Measurements from ENCODE around the gene KANK4.
A peak's percentile ranks its signal among the peaks of the same experiment; 100 is the strongest.

The KANK4 gene

DNA sequence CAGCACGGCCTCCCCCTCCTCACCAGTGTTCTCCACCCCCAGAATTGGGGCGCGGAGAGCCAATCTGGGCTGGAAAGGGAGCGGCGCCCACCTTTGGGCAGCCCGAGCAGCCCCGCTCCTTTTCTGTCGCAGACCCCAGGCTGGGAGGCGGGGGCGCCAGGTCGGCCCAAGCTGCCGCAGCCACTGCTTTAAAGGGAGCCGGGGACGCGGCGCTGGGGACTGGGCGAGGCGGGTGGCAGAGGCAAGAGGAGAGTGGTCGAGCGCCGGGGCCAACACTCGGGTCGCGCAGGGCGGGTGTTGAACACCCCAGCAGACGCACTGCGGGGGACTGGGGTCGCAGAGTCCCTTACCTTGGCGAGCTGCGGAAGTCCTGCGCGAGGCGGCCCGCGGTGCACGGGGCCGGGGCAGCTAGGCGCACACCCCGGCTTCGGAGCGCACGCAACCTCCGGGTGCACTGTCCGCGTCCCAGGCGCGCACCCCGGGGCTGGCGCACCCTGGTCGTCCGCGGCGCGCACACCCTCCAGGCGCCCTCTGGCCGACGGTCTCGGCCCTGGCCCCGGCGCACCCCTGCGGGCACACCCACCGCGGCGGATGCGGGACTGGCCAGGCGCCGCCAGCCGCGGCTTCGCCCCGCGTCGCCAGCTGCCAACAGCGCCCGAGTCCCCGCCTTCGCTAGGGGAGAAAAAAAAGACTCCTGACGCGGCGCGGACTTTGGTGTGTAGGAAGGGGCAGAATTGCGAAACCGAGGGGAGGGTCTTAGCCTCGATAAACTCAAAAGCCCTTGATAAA is at the start of gene KANK4:
Gene KANK4, minus strand, starts transcription at position 679 of the 789 bp plus-strand sequence. CDS start 37,870 bp downstream, outside the sequence.
- no peak for DNase-seq (ENCODE audit: low spot score)

- DNase-seq (ENCODE audit: low spot score), result no peak
These were observed 49.8 kb upstream of the KANK4 start for GRCh38 chr1:62368989-62369388.

DNA sequence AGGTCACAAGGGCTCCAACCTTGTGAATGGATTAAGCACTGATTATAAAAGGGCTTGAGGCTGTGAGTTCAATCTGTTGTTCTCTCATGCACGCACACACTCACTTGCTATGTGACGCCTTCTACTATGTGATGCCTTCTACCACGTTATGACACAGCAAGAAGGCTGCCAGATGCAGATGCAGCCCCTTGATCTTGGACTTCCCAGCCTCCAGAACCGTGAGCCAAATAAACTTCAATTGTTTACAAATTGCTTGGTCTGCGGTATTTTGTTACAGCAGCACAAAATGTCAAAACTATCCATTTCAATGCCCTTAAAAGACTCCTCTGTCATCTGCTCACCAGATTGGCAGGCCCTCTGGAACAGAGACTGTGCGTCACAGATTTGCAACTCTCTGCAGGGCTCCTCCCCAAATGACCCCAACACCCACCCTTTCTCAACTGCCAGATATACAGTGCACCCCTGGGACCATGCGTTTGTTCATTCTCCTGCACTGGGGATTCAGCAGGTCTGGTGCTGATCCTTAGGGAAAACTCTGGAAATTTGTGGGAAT is 47.8 kb upstream of the KANK4 start:
- DNase-seq (ENCODE audit: low spot score), result no peak

- DNase-seq (ENCODE audit: low spot score), result no peak
These were observed 45.5 kb upstream of the KANK4 start for GRCh38 chr1:62364721-62365120.

- DNase-seq (ENCODE audit: low spot score), result no peak
These were observed 43.7 kb upstream of the KANK4 start for GRCh38 chr1:62362926-62363325.

GRCh38 chr1:62362061-62362917 is 43.1 kb upstream of the KANK4 start:
- no peak for DNase-seq (ENCODE audit: low spot score)

DNA sequence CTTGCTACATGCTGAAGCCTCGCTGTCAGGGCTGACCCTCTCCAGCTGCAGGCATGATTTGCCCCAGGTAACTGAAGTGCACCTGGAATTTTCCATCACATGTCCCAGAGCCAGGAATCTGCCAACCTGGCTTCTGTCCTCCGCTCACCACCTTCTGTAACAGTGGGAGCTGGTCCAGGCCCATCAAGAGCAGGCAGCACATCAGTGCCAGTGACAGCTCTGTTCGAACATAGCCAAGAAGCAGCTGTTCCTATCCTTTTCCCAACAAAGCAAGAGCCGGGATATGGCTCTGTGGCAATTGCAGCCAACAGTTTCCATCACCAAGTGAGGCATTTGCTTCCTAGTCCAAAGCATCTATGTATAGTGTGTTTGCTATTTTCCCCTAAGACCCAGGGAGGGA is 42.2 kb upstream of the KANK4 start:
- no peak for DNase-seq (ENCODE audit: low spot score)

DNA sequence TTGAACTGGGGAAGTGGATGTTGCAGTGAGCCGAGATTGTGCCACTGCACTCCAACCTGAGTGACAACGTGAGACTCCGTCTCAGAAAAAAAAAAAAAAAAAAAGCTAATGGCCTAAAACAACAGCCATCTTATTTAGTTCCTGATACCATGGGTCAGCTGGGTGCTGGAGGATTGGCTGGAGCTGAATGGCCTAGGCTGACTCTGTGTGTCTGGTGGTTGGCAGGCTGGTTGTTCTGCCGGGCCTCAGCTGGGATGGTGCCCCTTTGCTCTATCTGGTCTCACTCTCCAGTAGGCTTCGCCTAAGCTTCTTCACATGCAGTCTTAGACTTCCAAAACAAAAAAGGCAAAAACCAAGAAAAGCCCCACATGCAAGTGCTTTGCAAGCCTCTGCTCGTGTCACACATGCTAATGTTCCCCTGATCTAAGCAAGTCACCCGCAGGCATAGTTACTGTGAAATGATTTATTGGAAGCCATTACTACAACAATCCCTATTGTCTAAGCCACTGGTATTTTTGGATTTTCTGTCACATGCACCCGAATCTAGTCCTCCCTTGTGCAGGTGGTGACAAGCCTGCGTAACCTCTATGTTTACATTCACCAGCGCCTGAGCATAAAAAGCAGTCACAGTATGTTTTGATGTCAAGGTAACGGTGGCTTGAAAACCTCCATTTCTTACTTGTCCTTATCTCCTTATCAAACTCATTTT is 39.6 kb upstream of the KANK4 start:
- DNase-seq (ENCODE audit: low spot score), result no peak

GRCh38 chr1:62357916-62358315 is 38.7 kb upstream of the KANK4 start:
- DNase-seq (ENCODE audit: low spot score), result no peak

DNA sequence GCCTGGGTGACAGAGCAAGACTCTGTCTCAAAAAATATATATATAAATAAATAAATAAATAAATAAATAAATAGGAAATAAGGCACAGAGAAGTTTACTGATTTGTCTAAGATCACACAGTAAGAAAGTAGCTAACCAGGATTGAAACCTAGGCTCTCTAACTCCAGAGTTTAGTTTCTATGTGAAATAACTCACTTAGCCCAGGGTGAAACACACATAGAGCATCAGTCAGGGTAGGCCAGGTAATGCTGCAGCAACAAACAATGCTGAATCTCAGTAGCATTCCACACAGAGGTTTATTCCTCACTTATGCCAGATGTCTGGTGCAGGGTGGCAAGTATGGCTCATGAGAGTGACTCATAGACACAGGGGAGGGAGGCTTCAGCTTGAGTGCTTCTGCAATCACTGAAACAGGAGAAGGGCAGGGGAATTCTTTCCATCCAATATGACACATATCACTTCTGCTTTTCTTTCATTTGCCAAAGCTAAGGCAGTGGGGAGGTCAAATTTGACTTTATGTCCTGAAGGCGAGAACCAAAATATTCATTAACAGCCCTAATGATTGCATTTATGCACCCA is 37.1 kb upstream of the KANK4 start:
- peak; percentile 94 for DNase-seq (ENCODE audit: low spot score)

GRCh38 chr1:62355095-62355494 is 35.9 kb upstream of the KANK4 start:
- no peak for DNase-seq (ENCODE audit: low spot score)

DNA sequence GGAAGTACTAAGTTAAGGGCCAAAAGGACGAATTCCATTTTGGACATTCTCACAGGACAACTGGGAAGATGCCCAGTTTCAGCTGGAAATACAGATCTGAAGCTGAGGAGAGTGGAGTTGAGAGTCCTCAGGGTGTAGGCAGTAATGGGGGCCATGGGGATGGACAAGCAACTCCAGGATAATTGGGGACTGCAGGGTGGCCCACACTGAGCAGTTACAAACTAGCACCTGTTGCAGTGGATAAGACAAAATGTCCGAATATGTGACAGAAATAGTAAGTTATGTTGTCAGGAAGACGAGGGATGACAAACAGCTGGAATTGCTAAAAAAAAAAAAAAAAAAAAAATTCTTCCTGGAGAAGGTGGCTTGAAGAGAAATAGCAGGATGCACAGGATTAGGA is 34.6 kb upstream of the KANK4 start:
- DNase-seq (ENCODE audit: low spot score), result no peak

DNA sequence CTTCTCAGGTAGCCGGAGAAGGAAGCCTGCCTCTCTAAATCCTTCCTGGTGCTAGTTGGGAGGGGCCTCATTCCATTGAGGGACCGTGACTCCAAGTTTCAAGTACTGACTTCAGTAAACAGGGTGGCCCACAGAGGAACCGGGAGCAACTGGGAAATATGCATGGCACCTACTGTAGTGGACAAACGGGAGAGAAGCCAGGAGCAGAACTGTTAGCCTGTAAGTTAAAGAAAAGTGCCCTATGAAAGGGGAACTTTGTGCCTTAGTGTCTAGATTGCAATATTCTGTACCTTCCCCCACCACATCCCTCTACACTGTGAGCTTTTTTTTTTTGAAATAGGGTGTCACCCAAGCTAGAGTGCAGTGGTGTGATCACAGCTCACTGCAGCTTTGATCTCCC is 33.2 kb upstream of the KANK4 start:
- DNase-seq (ENCODE audit: low spot score), result no peak

DNA sequence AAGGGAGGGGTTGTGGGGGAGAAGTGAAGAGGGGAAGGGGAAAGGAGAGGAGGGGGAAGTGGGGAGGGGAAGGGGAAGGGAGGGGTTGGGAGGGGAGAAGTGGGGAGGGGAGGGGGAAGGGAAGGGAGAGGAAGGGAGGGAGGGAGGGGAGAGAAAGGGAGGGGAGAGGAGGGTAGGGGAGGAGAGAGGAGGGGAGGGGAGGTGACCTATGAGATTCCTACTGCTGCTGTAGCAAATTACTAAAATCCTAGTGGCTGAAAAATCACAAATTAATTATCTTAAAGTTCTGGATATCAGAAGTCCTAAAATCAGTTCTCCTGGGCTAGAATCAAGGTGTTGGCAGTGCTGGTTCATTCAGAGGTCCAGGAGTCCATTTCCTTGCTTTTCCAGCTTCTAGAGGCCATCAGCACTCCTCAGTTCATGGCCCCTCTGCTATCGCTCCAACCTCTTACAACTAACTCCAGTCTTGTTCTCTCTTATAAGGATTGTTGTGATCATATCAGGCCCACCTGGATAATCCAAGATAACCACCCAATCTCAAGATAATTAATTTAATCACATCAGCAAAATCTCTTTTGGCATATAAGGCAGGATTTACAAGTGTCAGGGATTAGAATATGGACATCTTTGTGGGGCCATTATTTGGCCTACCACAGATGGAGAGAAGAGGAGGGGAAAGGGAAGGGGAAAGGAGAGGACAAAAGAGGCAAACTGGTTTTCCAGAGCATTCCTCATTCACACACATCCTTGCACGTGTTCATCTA is 30.4 kb upstream of the KANK4 start:
- DNase-seq (ENCODE audit: low spot score), result no peak

DNA sequence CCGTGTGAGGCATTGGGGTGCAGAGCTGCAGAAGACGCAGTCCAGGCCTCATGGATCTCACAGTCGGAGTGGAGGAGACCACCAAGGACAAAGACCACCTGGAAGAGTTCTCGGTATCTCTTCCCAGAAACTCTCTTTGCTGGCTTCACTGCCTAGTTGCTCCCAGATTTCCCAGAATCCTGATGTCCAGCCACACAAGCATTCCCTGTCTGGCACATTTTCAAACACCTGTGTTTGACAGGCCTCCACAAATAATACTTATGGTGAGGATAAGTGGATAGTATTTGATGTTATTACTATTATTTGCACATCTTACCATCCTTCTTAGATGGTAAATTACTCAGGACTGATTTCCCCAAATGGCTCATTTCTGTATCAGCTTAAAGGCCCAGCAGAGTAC is 27.7 kb upstream of the KANK4 start:
- no peak for DNase-seq (ENCODE audit: low spot score)

GRCh38 chr1:62343911-62344310 is 24.7 kb upstream of the KANK4 start:
- no peak for DNase-seq (ENCODE audit: low spot score)

- no peak for DNase-seq (ENCODE audit: low spot score)
These were observed 23.0 kb upstream of the KANK4 start for GRCh38 chr1:62342270-62342669.

DNA sequence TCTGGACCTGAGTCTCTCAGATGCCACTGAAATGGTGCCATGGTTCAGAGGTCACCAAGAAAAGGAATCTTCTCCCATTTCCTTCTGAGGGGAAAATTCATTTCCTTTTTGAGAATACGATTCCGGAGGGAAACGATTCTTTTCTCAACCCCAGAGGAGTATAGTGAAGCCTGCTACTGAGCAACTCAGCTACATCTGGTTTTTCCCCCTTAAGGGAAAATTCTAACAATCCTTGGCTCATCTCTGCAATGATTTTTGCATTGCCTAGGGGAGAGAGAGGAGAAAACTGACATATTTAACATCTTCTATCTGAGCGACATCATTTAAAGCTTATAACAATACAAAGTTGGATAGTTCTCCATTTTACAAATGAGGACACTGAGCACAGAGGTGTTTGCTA is 22.4 kb upstream of the KANK4 start:
- no peak for DNase-seq (ENCODE audit: low spot score)

DNA sequence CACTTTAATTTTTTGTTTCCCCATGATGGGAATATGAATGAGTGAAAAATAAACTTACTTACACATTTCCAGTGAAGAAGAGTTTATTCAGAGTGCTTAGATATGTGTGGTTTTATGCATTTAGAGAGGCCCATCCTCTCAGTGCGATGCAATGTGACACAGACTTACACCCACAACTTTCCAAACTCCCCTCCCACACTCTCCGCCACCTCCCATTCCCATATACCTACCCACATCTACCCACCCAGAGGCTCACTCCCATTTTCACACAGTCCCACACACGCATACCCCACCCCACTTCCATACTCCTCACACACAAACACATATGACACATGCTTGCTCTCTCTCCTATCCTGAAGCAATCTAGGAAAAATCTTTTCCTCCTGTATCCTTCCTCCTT is 21.9 kb upstream of the KANK4 start:
- DNase-seq (ENCODE audit: low spot score), result no peak

GRCh38 chr1:62337706-62338631 is 18.7 kb upstream of the KANK4 start:
- peak; percentile 14 for DNase-seq (ENCODE audit: low spot score)

All from AG08395 (cell line).